B cell (primary cell): Measurements from ENCODE around the gene TMEM132A. TPM values are rescaled to one million over a fixed set of nuclear protein-coding genes. Genes with fewer than 3 reads are reported as not detected.

Source experiments
- ATAC-seq: fragments of 200-7000 bp; cut with Tn5 transposase; one replicate; pipeline ENCODE4 v1.10.0; 2021; ENCODE audit warnings: low read depth, mild to moderate bottlenecking, moderate number of reproducible peaks, moderate library complexity
- CTCF ChIA-PET: fragments of 350-600 bp; sonication (Branson Sonifier 250); formaldehyde crosslinking; loops from one replicate; lab custom pipeline; 2021; ENCODE audit warnings: antibody characterized with exemption, inconsistent platforms; lab: Charles Lee
- POLR2A ChIA-PET: fragments of 350-600 bp; sonication (Branson Sonifier 250); formaldehyde crosslinking; loops from one replicate; lab custom pipeline; 2021; ENCODE audit warnings: antibody characterized with exemption; lab: Charles Lee
- DNase-seq: peaks from one replicate; pipeline ENCODE4 v3.0.0; 2013
- H2AFZ ChIP-seq: 2 replicates; pipeline ENCODE4 v1.6.1; 2012; ENCODE audit warnings: mild to moderate bottlenecking, low read depth, low read length; ENCODE audit not compliant: insufficient read depth, poor library complexity, severe bottlenecking
- H3K27ac ChIP-seq, 2 donors: 1 replicate in 1 of 2; 2 replicates in 1 of 2; pipeline ENCODE4 v1.5.1; 2012 to 2013; ENCODE audit warnings: low read length in 2 of 2, mild to moderate bottlenecking in 2 of 2, moderate library complexity in 1 of 2
- H3K27me3 ChIP-seq, 4 experiments: fragments of 200-600 bp in 1 of 4; sonication (generic) in 1 of 4; replicated peaks in 1 of 4; 1 replicate in 2 of 4; 2 replicates in 2 of 4; pipeline versions ENCODE4 v1.6.1 to v1.7.0; 2013 to 2016; ENCODE audit warnings: low read length in 3 of 4, mild to moderate bottlenecking in 2 of 4, mixed read lengths in 1 of 4, moderate library complexity in 1 of 4; ENCODE audit not compliant: insufficient read depth in 4 of 4, control insufficient read depth in 3 of 4; ENCODE audit errors: control extremely low read depth in 1 of 4
- H3K36me3 ChIP-seq, 2 experiments: replicated peaks in 1 of 2; 1 replicate in 1 of 2; 2 replicates in 1 of 2; pipeline versions ENCODE4 v1.6.1 to v1.7.1; 2013; ENCODE audit warnings: low read length in 1 of 2; ENCODE audit not compliant: insufficient read depth in 2 of 2, control insufficient read depth in 1 of 2; ENCODE audit errors: control extremely low read depth in 1 of 2, extremely low read depth in 1 of 2
- H3K4me1 ChIP-seq, 2 donors: fragments of 200-600 bp in 1 of 2; sonication (generic) in 1 of 2; 1 replicate in 1 of 2; 2 replicates in 1 of 2; pipeline versions ENCODE4 v1.5.1 to v1.6.1; 2013 to 2017; ENCODE audit warnings: low read length in 2 of 2; ENCODE audit not compliant: control insufficient read depth in 2 of 2, insufficient read depth in 2 of 2
- H3K4me2 ChIP-seq: replicated peaks from 2 replicates; pipeline ENCODE3; 2012; ENCODE audit warnings: mild to moderate bottlenecking, low read depth, low read length; ENCODE audit not compliant: poor library complexity, severe bottlenecking
- H3K4me3 ChIP-seq, 5 experiments: fragments of 200-600 bp in 1 of 5; sonication (generic) in 1 of 5; 1 replicate in 3 of 5; 2 replicates in 2 of 5; pipeline versions ENCODE4 v1.5.1 to v1.7.0; 2011 to 2016; ENCODE audit warnings: low read length in 4 of 5, mild to moderate bottlenecking in 4 of 5, low read depth in 2 of 5, control low read depth in 1 of 5, moderate library complexity in 1 of 5; ENCODE audit not compliant: insufficient read depth in 1 of 5; ENCODE audit errors: control extremely low read depth in 1 of 5, extremely low read depth in 1 of 5
- H3K79me2 ChIP-seq: fragments of 200-600 bp; sonication (generic); one replicate; pipeline ENCODE4 v1.6.0; 2016; ENCODE audit warnings: low read length; ENCODE audit not compliant: control insufficient read depth, insufficient read depth
- H3K9ac ChIP-seq: fragments of 200-600 bp; sonication (generic); 2 replicates; pipeline ENCODE4 v1.6.1; 2017; ENCODE audit warnings: mild to moderate bottlenecking, low read length, moderate library complexity
- H3K9me3 ChIP-seq, 3 donors: one replicate each; pipeline versions ENCODE4 v1.6.1 to v1.7.1; 2013; ENCODE audit warnings: low read length in 2 of 3; ENCODE audit not compliant: control insufficient read depth in 2 of 3, insufficient read depth in 1 of 3; ENCODE audit errors: control extremely low read depth in 1 of 3
- H4K20me1 ChIP-seq: 2 replicates; pipeline ENCODE4 v1.6.0; 2012; ENCODE audit warnings: mild to moderate bottlenecking, low read length; ENCODE audit not compliant: insufficient read depth, control insufficient read depth, poor library complexity, severe bottlenecking
- H3K27ac Mint-ChIP-seq: one replicate; pipeline ENCODE4 v1.8.0; 2021; ENCODE audit warnings: mixed read lengths
- H3K27me3 Mint-ChIP-seq: one replicate; pipeline ENCODE4 v1.8.0; 2021; ENCODE audit warnings: mixed read lengths
- H3K4me1 Mint-ChIP-seq: one replicate; pipeline ENCODE4 v1.8.0; 2021; ENCODE audit warnings: mixed read lengths
- H3K4me3 Mint-ChIP-seq: one replicate; pipeline ENCODE4 v1.8.0; 2021; ENCODE audit warnings: mixed read lengths
- H3K9me3 Mint-ChIP-seq: one replicate; pipeline ENCODE4 v1.8.0; 2022; ENCODE audit warnings: mixed read lengths; ENCODE audit not compliant: insufficient read depth
- CTCF ChIP-seq: fragments of 200-600 bp; IDR thresholded peaks from one replicate; pipeline ENCODE4 v1.8.0; 2022; ENCODE audit warnings: antibody characterized with exemption, mild to moderate bottlenecking
- EZH2 ChIP-seq: IDR thresholded peaks from 2 replicates; pipeline ENCODE4 v1.6.1; 2012; ENCODE audit warnings: borderline replicate concordance, low read depth, mild to moderate bottlenecking, moderate library complexity, low read length; ENCODE audit not compliant: insufficient read depth, poor library complexity, severe bottlenecking
- WGBS: methylation state at CpG from one replicate; pipeline ENCODE4 v1.1.5; 2013; ENCODE audit warnings: missing lambda C conversion rate; ENCODE audit not compliant: insufficient coverage; 5-methylcytosine and 5-hydroxymethylcytosine counted together
- intact Hi-C: fragments of 100-400 bp; cut with micrococcal nuclease; formaldehyde crosslinking; loops from one replicate; pipeline ENCODE4 v1.10.0; 2022
- polyA plus RNA-seq: library from polyadenylated mRNA; depleted of rRNA; stranded (reverse); fragments of >200 nt; gene quantifications from 2 replicates; pipeline ENCODE4 v1.2.3, GENCODE V29; 2012
- total RNA-seq, 2 donors: library from RNA; stranded (reverse); fragments of 120-200 nt in 1 of 2; gene quantifications; 1 replicate in 1 of 2; 2 replicates in 1 of 2; pipeline versions ENCODE4 v1.2.3 to v1.2.4, GENCODE V29; 2013 to 2022

TMEM132A gene
- total and polyA plus RNA-seq, 2 donors (not counting 1 experiment from before 2014, with no cell fraction given), result 1.2 to 11.3 TPM

GRCh38 chr11:60931917-60932316, 7.7 kb downstream of the TMEM132A start:
- Histone ChIP-seq H4K20me1 (no peaks in the 10 kb centered on the region), H3K9me3 (no peaks in the 10 kb centered on the region), H3K36me3 (no peaks in the 10 kb centered on the region), H3K4me2 (peak overlapping the region; percentile 75), H3K79me2 (no peaks in the 10 kb centered on the region), H3K4me3 (peak overlapping the region in 3 of 5 experiments; percentile 5 to 56 (median 12)), H3K27me3 (no peaks in the 10 kb centered on the region), H3K27ac (peak overlapping the region; percentile 72 to 90), H3K4me1 (peaks cover 26 to 44% of the 10 kb centered on the region in 2 donors), H3K9ac (peak overlapping the region; percentile 58), H2AFZ (no peak overlapping the region)
- DNase-seq (peak; percentile 92), ATAC-seq (peak; percentile 79)
- CTCF ChIA-PET, result interaction anchor here (0.5 to 5.7 kb wide), 8 partner anchors 11 to 465 kb away, joined by 3 to 55 read pairs (median 7); partner anchors contain the start of gene TMEM109
- H3K27ac Mint-ChIP-seq, result peak overlapping the region; percentile 91
- 1% methylated on average over 9 of the region's 9 CpGs for WGBS
- POLR2A ChIA-PET, result interaction anchor here (0.6 to 11.4 kb wide), 6 partner anchors 8 to 1690 kb away, joined by 3 to 96 read pairs (median 4); partner anchors contain the start of genes SLC15A3 and TMEM109
- H3K4me3 Mint-ChIP-seq, result peak overlapping the region; percentile 74
- H3K9me3 Mint-ChIP-seq, result no peaks in the 10 kb centered on the region
- peaks cover 46% of the 10 kb centered on the region for H3K4me1 Mint-ChIP-seq
- no peaks in the 10 kb centered on the region for H3K27me3 Mint-ChIP-seq
- intact Hi-C loops, result loop anchor here (1.0 kb wide), 4 partner anchors 17 to 229 kb away; partner anchors contain the start of genes SLC15A3 and VPS37C
- no peak for TF ChIP-seq EZH2
- no peak for TF ChIP-seq CTCF
